Measurements from ENCODE around the gene CHST5. TPM values are rescaled to one million over a fixed set of nuclear protein-coding genes. Genes with fewer than 3 reads are reported as not detected.
"Not testable (repeated sequence)": the region's sequence is repeated elsewhere in the genome, so short reads cannot be mapped to it uniquely, and the experiment has no call there.

CHST5 gene
- total RNA-seq, 1 donor from 2014 or later: not detected

DNA sequence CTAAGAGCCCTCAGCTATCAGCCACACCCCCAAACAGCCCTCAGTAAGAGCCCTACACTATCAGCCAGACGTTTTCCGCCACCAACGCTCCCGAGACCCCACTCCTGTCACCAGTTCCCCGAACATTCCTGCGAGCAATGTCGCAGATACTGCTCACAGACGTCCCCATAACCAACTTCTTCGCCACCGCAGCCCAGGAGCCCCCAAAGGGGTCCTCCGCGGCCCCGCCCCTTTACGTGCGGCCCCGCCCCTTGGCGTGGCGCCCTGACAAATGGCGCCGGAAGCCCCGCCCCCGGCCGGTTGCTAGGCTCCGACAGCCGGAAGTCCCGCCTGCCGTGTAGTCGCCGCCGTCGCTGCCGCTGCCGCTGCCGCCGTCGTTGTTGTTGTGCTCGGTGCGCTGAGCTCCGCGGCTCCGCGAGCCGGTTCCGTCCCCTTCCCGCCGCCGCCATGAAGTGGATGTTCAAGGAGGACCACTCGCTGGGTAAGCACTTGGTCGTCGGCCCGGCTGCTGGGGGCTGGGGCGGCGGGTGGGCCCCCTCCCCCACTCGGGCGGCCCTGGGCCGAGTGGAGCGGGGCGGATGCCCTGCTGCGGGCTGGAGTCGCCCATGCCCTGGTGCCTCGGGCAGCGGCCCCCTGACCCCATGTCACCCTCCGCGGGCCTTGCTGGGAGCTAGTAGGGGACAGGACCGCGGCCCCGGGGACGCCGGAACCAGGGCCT, 30.3 kb upstream of the CHST5 start, which contains the start of gene GABARAPL2:
TSS of gene GABARAPL2 (plus strand) at position 340 of the 718 bp plus-strand sequence. CDS start at position 448, 108 bp downstream.
- DNase-seq (ENCODE audit: low spot score): peak; percentile 86
- Mint-ChIP-seq H3K36me3 (ENCODE audit: low read depth) (peaks cover 29% of the 10 kb centered on the region), H3K27ac (peak within 1 kb of the TSS; percentile 90), H3K27me3 (ENCODE audit: low read depth) (peaks cover 14% of the 10 kb centered on the region), H3K4me3 (ENCODE audit: low read depth) (peak within 1 kb of the TSS; percentile 96), H3K9me3 (no peaks in the 10 kb centered on the region), H3K4me1 (ENCODE audit: low read depth) (peaks cover 25% of the 10 kb centered on the region)
- intact Hi-C loops (cut with micrococcal nuclease): loop anchor here (1.0 to 2.0 kb wide), 6 partner anchors 10 to 133 kb away; partner anchors contain the start of genes ADAT1, CFDP1, KARS1 and TERF2IP

DNA sequence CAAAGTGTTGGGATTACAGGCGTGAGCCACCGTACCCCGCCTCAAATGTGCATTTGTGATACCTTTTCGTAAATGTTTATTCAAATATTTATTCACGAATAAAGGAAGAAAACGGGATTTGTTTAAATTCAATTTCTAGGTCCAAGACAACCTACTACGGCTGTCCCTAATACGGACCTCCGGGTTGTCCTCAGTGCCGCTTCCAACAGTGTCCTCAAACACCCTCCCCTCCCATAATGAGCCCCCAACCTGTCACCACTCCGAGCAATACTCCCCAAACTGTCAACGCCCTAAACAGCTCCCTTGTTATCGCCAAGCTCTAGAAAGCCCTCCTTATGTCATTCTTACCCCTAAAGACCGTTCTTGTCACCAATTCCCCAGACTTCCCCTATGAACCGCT, 29.7 kb upstream of the CHST5 start:
- peaks cover 27% of the 10 kb centered on the region for H3K36me3 Mint-ChIP-seq (ENCODE audit: low read depth)
- peak overlapping the region; percentile 90 for H3K27ac Mint-ChIP-seq
- H3K27me3 Mint-ChIP-seq (ENCODE audit: low read depth): peaks cover 14% of the 10 kb centered on the region
- intact Hi-C loops (cut with micrococcal nuclease): loop anchor here (1.0 to 2.0 kb wide), 6 partner anchors 9 to 132 kb away; partner anchors contain the start of genes ADAT1, CFDP1, KARS1 and TERF2IP
- H3K9me3 Mint-ChIP-seq: no peaks in the 10 kb centered on the region
- peak overlapping the region; percentile 96 for H3K4me3 Mint-ChIP-seq (ENCODE audit: low read depth)
- peaks cover 25% of the 10 kb centered on the region for H3K4me1 Mint-ChIP-seq (ENCODE audit: low read depth)
- no peak for DNase-seq (ENCODE audit: low spot score)

DNA sequence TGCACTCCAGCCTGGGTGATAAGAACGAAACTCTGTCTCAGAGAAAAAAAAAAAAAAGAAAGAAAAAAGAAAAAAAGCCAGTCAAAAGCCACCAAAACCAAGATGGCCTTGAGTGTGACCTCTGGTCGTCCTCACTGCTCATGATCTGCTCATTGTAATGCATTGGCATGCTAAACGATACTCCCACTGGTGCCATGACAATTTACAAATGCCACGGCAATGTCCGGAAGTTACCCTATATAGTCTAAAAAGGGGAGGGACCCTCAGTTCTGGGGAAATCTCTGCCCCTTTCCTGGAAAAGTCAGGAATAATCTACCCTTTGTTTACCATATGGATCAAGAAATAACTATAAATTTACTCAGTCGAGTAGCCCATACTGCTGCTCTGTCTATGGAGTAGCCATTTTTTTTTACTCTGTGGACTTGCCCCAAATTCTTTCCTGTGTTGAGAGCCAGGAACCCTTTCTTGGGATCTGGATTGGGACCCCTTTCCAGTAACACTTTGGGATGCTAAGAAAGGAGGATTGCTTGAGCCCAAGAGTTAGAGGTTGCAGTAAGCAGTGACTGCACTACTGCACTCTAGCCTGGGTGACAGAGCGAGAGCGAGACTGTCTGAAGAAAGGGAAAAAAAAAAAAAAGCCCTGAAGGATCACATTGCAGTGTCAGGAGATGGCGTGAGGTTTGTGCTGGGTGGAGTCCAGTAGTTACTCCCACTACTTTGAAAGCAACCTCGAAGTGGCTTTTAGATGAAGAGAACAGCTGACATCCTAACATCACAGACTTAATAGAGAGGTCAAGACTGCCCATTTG, 23.9 kb upstream of the CHST5 start:
- intact Hi-C loops (cut with micrococcal nuclease): no loop called here

DNA sequence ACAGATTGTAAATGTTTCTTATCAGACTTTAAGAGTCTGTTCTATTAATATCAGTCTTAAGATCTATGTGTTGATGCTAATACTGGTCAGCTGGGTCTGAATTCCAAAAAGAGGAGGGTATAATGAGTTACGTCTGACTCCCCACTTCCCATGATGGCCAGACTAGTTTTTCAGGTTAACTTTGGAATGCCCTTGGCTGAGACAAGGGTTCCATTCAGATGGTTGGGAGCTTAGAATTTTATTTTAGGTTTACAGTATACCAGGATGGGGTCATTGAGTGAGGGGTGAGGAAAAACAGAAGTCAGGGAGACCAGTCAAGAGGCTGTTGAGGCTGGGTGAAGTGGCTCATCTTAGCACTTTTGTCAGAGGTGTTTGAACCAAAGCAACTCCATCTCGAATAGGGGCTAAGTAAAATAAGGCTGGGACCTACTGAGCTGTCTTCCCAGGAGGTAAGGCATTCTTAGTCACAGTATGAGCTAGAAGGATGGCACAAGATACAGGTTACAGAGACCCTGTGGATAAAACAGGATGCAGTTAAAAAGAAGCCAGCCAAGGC, 23.0 kb upstream of the CHST5 start:
- no peak overlapping the region for H3K4me3 Mint-ChIP-seq (ENCODE audit: low read depth)
- peaks cover 25% of the 10 kb centered on the region for H3K27me3 Mint-ChIP-seq (ENCODE audit: low read depth)
- no peak overlapping the region for H3K27ac Mint-ChIP-seq
- no peaks in the 10 kb centered on the region for H3K9me3 Mint-ChIP-seq
- peaks cover 5% of the 10 kb centered on the region for H3K4me1 Mint-ChIP-seq (ENCODE audit: low read depth)
- DNase-seq (ENCODE audit: low spot score): no peak
- intact Hi-C loops (cut with micrococcal nuclease): no loop called here
- no peaks in the 10 kb centered on the region for H3K36me3 Mint-ChIP-seq (ENCODE audit: low read depth)

More for the DNA sequence above, 23.9 kb upstream of the CHST5 start:
- Mint-ChIP-seq H3K4me3 (ENCODE audit: low read depth) (no peak overlapping the region), H3K9me3 (no peaks in the 10 kb centered on the region), H3K4me1 (ENCODE audit: low read depth) (peaks cover 5% of the 10 kb centered on the region), H3K36me3 (ENCODE audit: low read depth) (no peaks in the 10 kb centered on the region), H3K27me3 (ENCODE audit: low read depth) (peaks cover 23% of the 10 kb centered on the region), H3K27ac (no peak overlapping the region)
- DNase-seq (ENCODE audit: low spot score): no peak

DNA sequence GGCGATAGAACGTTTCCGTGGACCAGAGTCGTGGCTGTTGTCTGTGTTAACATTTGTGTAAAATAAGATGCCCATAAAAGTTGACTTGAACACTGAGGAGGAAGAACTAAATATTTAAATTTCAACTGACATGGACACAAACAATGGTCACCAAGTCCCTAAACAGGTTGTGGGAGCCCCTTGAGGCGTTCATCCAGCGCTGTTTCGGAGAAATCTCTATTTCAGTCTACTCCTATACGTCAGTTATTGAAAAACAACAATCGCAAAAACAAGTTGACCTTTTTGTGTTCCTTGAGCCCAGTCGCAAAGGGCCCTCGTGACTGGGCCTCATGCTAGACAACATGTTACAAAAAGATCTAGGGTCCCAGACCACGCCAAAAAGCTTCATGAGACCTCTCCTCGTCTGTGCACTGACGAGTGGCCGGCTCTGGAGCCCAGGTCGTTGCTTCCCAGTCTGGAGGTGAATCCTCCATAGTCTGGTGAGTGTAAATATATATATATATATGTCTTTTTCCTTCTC, 20.6 kb upstream of the CHST5 start:
- Mint-ChIP-seq H3K27me3 (ENCODE audit: low read depth) (peaks cover 26% of the 10 kb centered on the region), H3K4me1 (ENCODE audit: low read depth) (peaks cover 7% of the 10 kb centered on the region), H3K27ac (peak overlapping the region; percentile 71), H3K36me3 (ENCODE audit: low read depth) (no peaks in the 10 kb centered on the region), H3K9me3 (no peaks in the 10 kb centered on the region), H3K4me3 (ENCODE audit: low read depth) (peak overlapping the region; percentile 90)
- intact Hi-C loops (cut with micrococcal nuclease): loop anchor here (1.0 to 2.0 kb wide), 3 partner anchors 10 to 67 kb away; partner anchors contain the start of genes ADAT1 and GABARAPL2
- DNase-seq (ENCODE audit: low spot score): no peak

DNA sequence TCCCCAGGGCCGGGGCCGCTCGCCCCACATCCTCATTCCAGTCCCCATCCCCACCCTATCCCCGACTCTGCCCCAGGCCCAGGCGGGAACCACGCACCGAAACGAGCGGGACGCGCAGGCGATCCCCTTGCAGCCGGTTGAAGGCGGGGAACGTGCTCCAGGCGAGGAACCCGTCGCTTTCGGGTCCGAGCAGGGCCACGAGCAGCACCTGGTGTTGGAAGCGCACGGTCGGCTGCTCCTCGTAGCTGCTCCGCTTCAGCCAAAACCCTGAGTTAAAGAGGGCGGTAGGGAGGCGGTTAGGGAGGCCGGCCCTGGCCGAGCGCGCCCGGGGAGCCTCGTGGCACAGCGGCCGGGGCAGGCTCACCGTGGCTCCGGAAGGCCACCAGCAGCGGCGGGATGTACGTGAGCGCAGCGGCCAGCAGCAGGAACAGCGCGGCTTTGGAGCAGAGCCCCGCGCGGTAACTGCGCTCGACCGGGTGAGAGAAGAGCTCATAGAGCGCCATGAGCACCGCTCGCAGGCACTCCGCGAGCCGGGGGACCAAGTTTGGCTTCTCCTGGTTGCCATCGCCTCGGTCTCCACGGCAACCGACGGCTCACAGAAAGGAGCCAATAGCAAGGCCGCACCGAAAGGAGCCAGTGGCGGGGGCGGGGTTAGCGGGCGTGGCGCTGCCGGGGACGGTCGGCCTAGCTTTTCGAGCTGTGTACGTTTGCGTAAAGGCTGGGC, 20.0 kb upstream of the CHST5 start, which contains the start of gene TMEM231:
TSS of gene TMEM231 (minus strand) at position 546 of the 724 bp plus-strand sequence. CDS start at position 503, 43 bp downstream.
- Mint-ChIP-seq H3K36me3 (ENCODE audit: low read depth) (no peaks in the 10 kb centered on the region), H3K27ac (peak within 1 kb of the TSS; percentile 86)

DNA sequence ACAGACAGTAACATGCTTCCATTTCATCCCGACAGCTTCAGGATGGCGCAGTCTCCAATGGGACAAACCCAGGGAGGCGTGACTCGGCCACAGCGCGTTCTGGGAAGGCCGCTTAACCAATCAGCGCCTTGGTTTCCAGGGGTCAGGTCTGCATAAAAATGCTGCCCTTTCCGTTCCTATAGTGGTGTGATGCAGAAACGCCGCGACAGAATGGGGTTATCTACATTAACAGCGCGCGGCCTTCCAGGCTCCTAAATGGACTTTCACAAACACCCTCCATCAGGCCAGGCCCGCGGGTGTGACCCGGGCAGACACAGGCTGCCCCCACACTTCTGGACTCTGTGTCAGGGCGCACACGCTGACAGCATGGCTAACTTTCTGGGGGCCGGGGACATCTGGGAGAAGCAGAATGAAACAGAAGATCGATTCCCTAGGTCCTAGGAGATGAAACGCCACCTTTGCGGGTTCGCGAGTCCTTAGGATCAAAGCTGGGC, 19.4 kb upstream of the CHST5 start:
- Mint-ChIP-seq H3K9me3 (no peaks in the 10 kb centered on the region), H3K27me3 (ENCODE audit: low read depth) (peaks cover 26% of the 10 kb centered on the region), H3K4me1 (ENCODE audit: low read depth) (peaks cover 7% of the 10 kb centered on the region), H3K36me3 (ENCODE audit: low read depth) (no peaks in the 10 kb centered on the region), H3K4me3 (ENCODE audit: low read depth) (peak overlapping the region; percentile 90), H3K27ac (peak overlapping the region; percentile 86)
- intact Hi-C loops (cut with micrococcal nuclease): no loop called here
- DNase-seq (ENCODE audit: low spot score): no peak

More for the DNA sequence above, 20.0 kb upstream of the CHST5 start, which contains the start of gene TMEM231:
- Mint-ChIP-seq H3K4me3 (ENCODE audit: low read depth) (peak within 1 kb of the TSS; percentile 90), H3K9me3 (no peaks in the 10 kb centered on the region), H3K27me3 (ENCODE audit: low read depth) (peaks cover 26% of the 10 kb centered on the region), H3K4me1 (ENCODE audit: low read depth) (peaks cover 7% of the 10 kb centered on the region)
- intact Hi-C loops (cut with micrococcal nuclease): loop anchor here (1.0 to 2.0 kb wide), 3 partner anchors 10 to 67 kb away; partner anchors contain the start of genes ADAT1 and GABARAPL2
- DNase-seq (ENCODE audit: low spot score): peak; percentile 94

DNA sequence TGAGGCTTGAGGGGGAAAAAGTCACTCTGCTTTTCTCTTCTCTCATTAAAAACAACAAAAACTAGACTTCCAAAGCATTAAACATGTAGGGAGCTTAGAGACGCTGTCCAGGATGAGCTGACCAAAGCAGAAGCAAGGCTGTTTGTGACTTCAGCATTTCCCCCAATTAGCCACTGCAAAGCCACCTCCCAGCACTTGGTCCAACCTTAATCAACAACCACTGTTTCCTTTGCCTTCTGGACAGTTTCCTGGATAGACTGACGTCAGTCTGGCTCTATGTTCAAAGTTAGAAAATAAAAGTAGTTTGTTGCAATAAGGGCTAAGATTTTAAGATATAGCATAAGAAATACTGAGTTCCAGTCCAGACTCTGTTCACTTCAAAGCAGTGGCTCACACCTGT, 17.0 kb upstream of the CHST5 start:
- H3K36me3 Mint-ChIP-seq (ENCODE audit: low read depth): no peaks in the 10 kb centered on the region
- H3K4me1 Mint-ChIP-seq (ENCODE audit: low read depth): peaks cover 7% of the 10 kb centered on the region
- H3K9me3 Mint-ChIP-seq: no peaks in the 10 kb centered on the region
- H3K27me3 Mint-ChIP-seq (ENCODE audit: low read depth): peaks cover 19% of the 10 kb centered on the region
- intact Hi-C loops (cut with micrococcal nuclease): no loop called here
- H3K27ac Mint-ChIP-seq: no peak overlapping the region
- no peak for DNase-seq (ENCODE audit: low spot score)
- H3K4me3 Mint-ChIP-seq (ENCODE audit: low read depth): no peak overlapping the region

DNA sequence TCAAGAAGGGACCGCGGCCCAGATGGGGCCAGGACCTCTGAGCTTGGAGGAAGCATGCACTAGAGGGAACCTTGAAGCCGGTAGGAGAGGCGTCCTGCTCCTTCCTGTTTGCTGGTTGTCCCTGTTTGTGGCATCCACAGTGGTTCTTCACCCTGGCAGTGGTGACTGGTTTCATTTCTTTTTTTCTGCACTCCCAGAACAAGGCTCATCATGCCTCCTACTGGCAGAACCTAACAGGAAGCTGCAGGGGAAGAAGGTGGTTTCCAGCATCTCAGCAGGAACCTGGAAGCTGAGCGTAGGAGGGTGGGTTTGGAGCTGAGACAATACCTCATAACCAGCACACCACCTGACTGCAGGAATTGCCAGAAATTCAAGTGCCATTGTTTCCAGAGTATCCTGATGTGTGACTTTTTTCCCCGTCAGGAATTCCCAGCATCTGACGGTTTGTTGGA, 14.3 kb upstream of the CHST5 start:
- Mint-ChIP-seq H3K4me3 (ENCODE audit: low read depth) (no peak overlapping the region), H3K4me1 (ENCODE audit: low read depth) (peaks cover 4% of the 10 kb centered on the region), H3K9me3 (no peaks in the 10 kb centered on the region), H3K27me3 (ENCODE audit: low read depth) (peaks cover 22% of the 10 kb centered on the region), H3K36me3 (ENCODE audit: low read depth) (no peaks in the 10 kb centered on the region), H3K27ac (no peak overlapping the region)
- intact Hi-C loops (cut with micrococcal nuclease): no loop called here
- peak; percentile 18 for DNase-seq (ENCODE audit: low spot score)

DNA sequence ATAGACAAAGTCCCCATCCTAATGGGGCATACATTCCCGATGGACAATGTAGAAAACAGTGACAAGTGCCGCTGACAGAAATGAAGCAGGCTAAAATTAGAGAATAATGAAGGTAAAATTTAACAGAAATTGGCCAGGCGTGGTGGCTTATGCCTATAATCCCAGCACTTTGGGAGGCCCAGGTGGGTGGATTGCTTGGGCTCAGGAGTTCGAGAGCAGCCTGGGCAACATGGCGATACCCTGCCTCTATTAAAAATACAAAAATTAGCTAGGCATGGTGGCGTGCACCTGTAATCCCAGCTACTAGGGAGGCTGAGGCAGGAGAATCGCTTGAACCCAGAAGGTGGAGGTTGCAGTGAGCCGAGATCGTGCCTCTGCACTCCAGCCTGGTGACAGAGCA, 12.5 kb upstream of the CHST5 start:
- H3K27ac Mint-ChIP-seq; DNase-seq (ENCODE audit: low spot score); H3K9me3 Mint-ChIP-seq; H3K4me1 Mint-ChIP-seq (ENCODE audit: low read depth); intact Hi-C loops (cut with micrococcal nuclease); H3K36me3 Mint-ChIP-seq (ENCODE audit: low read depth); H3K4me3 Mint-ChIP-seq (ENCODE audit: low read depth): not testable (repeated sequence)
- H3K27me3 Mint-ChIP-seq (ENCODE audit: low read depth): peaks cover 12% of the 10 kb centered on the region

DNA sequence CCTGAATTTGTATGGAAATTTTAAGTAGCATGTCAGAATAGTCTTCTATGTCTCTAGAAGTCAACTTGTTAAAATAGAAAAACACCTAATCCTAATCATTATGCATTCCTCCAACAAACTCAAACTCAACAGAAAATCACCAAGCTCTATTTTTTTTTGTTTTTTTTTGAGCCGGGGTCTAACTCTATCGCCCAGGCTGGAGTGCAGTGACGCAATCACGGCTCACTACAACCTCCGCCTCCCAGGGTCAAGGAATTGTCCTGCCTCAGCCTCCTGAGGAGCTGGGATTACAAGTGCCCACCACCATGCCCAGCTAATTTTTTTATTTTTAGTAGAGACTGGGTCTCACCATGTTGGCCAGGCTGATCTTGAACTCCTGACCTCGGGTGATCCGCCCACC, 10.4 kb upstream of the CHST5 start:
- Mint-ChIP-seq H3K27me3 (ENCODE audit: low read depth) (peaks cover 5% of the 10 kb centered on the region), H3K4me1 (ENCODE audit: low read depth) (no peaks in the 10 kb centered on the region), H3K27ac (no peak overlapping the region), H3K4me3 (ENCODE audit: low read depth) (no peak overlapping the region), H3K9me3 (no peaks in the 10 kb centered on the region), H3K36me3 (ENCODE audit: low read depth) (no peaks in the 10 kb centered on the region)
- DNase-seq (ENCODE audit: low spot score): no peak
- intact Hi-C loops (cut with micrococcal nuclease): no loop called here

All from activated T-helper 2 cell treated with anti-CD3 and anti-CD28 coated beads, Interferon-gamma antibody, Interleukin-2, Interleukin-4, amounts not matched to agents 10 μg/mL and 5 μg/mL and 100 μg/mL, durations not matched to agents 14 hours and 24 hours and 36 hours (primary cell).